GM19467 (cell line): ENCODE results near the gene SAC3D1.

ENCODE experiments used
- ATAC-seq: cut with Tn5 transposase; IDR thresholded peaks from one replicate; pipeline ENCODE4 v1.9.1; 2021; ENCODE audit warnings: mild to moderate bottlenecking, moderate library complexity; ENCODE audit not compliant: unreplicated experiment

SAC3D1 gene

GRCh38 chr11:65086809-65087208 is 45.8 kb downstream of the SAC3D1 start:
- ATAC-seq, result no peak

- ATAC-seq, result no peak
Measured at GRCh38 chr11:65087216-65087615, 46.2 kb downstream of the SAC3D1 start.

- no peak for ATAC-seq
Measured at GRCh38 chr11:65087827-65088226, 46.8 kb downstream of the SAC3D1 start.

GRCh38 chr11:65089621-65090020 is 48.6 kb downstream of the SAC3D1 start:
- ATAC-seq, result no peak

GRCh38 chr11:65090628-65091027 is 49.6 kb downstream of the SAC3D1 start:
- no peak for ATAC-seq
